Activated T-cell treated with anti-CD3 and anti-CD28 coated beads, Interleukin-2, amount 50 U/mL, for 24 hours (primary cell): ENCODE measurements around the gene WDR27.

Source experiments
- DNase-seq: peaks from one replicate; pipeline ENCODE4 v3.0.0-alpha.2; 2020
- H3K27ac Mint-ChIP-seq: 2 replicates; pipeline ENCODE4 v1.8.0; 2020; ENCODE audit warnings: mild to moderate bottlenecking, mixed read lengths
- H3K27me3 Mint-ChIP-seq: 2 replicates; pipeline ENCODE4 v1.8.0; 2020; ENCODE audit warnings: mixed read lengths
- H3K36me3 Mint-ChIP-seq: 2 replicates; pipeline ENCODE4 v1.8.0; 2020; ENCODE audit warnings: low read depth, mixed read lengths
- H3K4me1 Mint-ChIP-seq: 2 replicates; pipeline ENCODE4 v1.8.0; 2020; ENCODE audit warnings: low read depth, mixed read lengths
- H3K4me3 Mint-ChIP-seq: 2 replicates; pipeline ENCODE4 v1.8.0; 2020; ENCODE audit warnings: mild to moderate bottlenecking, moderate library complexity, mixed read lengths
- H3K9me3 Mint-ChIP-seq: 2 replicates; pipeline ENCODE4 v1.8.0; 2020; ENCODE audit warnings: mixed read lengths

WDR27 gene

DNA sequence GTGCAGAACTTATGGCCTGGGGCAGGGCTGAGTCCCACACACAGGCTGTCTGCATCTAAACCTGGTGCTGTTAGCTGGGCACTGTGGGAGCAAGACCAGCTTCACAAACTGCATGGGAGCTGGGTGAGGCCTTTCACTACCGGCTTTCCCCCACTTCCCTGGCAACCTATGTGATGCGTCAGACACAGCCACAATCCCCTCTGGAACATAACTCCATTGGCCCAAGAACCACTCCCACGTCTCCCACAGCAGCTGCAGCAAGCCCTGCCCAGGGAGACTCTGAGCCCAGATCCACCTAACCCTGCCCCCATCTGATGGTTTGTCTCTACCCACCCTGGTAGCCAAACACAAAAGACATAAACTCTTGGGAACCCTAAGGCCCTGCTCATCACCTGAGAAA is 9.3 kb downstream of the WDR27 start:
- no peak overlapping the region for H3K27ac Mint-ChIP-seq
- no peak for DNase-seq
- H3K4me1 Mint-ChIP-seq = peaks cover under 1% of the 10 kb centered on the region
- H3K4me3 Mint-ChIP-seq = no peak overlapping the region
- H3K36me3 Mint-ChIP-seq = peaks cover 58% of the 10 kb centered on the region
- H3K27me3 Mint-ChIP-seq = no peaks in the 10 kb centered on the region
- H3K9me3 Mint-ChIP-seq = peaks cover 9% of the 10 kb centered on the region

DNA sequence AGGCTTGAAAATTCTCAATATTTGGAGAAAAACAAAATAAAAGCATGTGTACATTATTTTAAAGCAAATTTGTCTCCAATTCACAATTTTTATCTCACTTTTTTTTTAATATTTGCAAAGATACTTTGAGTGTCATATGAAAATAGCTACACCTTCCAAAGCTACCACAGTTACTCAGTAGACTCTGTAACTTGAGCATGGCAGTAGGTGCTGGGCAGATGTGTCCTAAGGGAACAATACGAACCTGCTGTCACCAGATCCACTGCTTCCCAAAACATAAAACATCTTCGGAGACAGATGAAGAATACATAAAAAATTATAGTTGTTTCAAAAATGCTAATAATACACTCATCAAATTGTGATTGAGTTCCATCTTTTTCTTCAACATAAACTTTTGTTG is 10.6 kb downstream of the WDR27 start:
- no peak overlapping the region for H3K4me3 Mint-ChIP-seq
- peaks cover 67% of the 10 kb centered on the region for H3K36me3 Mint-ChIP-seq
- H3K27ac Mint-ChIP-seq = no peak overlapping the region
- H3K27me3 Mint-ChIP-seq = no peaks in the 10 kb centered on the region
- no peak for DNase-seq
- H3K9me3 Mint-ChIP-seq = peaks cover 11% of the 10 kb centered on the region
- H3K4me1 Mint-ChIP-seq = no peaks in the 10 kb centered on the region

GRCh38 chr6:169689287-169689686 is 12.5 kb downstream of the WDR27 start:
- Mint-ChIP-seq H3K27ac (no peak overlapping the region), H3K9me3 (peaks cover 22% of the 10 kb centered on the region), H3K4me3 (no peak overlapping the region), H3K36me3 (peaks cover 72% of the 10 kb centered on the region), H3K4me1 (no peaks in the 10 kb centered on the region), H3K27me3 (no peaks in the 10 kb centered on the region)
- DNase-seq = no peak

DNA sequence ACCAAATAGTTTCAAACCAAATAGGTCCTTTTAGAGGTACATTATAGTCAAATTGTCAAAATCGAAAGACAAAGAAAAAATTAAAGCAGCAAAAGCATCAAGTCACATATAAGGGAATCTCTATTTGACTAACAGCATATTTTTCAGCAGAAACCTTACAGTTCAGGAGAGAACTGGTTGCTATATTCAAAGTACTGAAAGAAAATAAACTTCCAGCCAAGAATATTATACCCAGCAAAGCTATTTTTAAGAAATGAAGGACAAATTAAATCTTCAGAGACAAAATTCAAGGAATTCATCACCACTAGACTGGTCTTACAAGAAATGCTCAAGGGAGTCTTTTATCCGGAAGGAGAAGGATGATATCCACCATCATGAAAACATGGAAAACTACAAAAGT is 16.0 kb downstream of the WDR27 start:
- H3K4me1 Mint-ChIP-seq = peaks cover 8% of the 10 kb centered on the region
- no peaks in the 10 kb centered on the region for H3K27me3 Mint-ChIP-seq
- H3K9me3 Mint-ChIP-seq = peaks cover 18% of the 10 kb centered on the region
- H3K4me3 Mint-ChIP-seq = no peak overlapping the region
- H3K36me3 Mint-ChIP-seq = peaks cover 82% of the 10 kb centered on the region
- H3K27ac Mint-ChIP-seq = no peak overlapping the region
- no peak for DNase-seq

DNA sequence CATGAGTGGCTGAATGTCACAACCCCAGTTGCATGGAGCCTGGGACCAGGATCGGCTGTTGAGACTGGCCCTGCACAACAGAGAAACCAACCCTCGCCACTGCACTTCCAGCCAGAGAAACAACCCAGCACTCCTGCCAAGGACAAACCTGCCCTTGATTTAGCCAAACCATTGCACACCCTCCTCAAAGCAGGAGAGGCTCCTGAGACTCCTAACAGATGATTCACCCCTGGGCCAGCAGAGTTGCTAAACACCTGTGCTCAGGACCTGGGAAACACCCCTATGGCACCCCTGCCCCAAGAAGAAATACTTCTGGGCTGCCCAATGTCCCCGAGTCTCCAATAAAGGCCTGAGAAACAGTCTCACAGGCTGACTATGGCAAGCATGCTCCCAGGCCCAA is 17.8 kb downstream of the WDR27 start:
- no peak for DNase-seq
- Mint-ChIP-seq H3K36me3 (peaks cover 88% of the 10 kb centered on the region), H3K9me3 (peaks cover 18% of the 10 kb centered on the region), H3K4me3 (no peak overlapping the region), H3K27me3 (no peaks in the 10 kb centered on the region), H3K4me1 (peaks cover 8% of the 10 kb centered on the region), H3K27ac (no peak overlapping the region)

DNA sequence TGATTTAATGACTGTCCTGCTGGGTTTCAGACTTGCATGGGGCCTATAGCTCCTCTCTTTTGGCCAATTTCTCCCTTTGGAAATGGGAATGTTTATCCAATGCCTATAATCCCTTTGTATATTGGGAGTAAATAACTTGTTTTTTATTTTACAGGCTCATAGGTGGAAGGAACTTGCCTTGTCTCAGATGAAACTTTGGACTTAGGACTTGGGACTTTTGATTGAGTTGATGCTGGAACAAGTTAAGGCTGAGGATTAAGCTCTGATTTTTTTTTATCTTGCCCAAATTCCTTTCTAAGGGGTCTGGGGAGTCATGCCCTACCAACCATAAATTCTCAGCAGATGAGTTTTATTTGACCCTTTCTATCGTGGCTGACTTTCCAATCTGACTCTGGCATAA is 23.5 kb downstream of the WDR27 start:
- peaks cover under 1% of the 10 kb centered on the region for H3K4me1 Mint-ChIP-seq
- no peak overlapping the region for H3K27ac Mint-ChIP-seq
- H3K27me3 Mint-ChIP-seq = no peaks in the 10 kb centered on the region
- peaks cover 73% of the 10 kb centered on the region for H3K36me3 Mint-ChIP-seq
- H3K4me3 Mint-ChIP-seq = no peak overlapping the region
- no peaks in the 10 kb centered on the region for H3K9me3 Mint-ChIP-seq
- no peak for DNase-seq

- no peak overlapping the region for H3K27ac Mint-ChIP-seq
- H3K4me1 Mint-ChIP-seq = no peaks in the 10 kb centered on the region
- H3K9me3 Mint-ChIP-seq = no peaks in the 10 kb centered on the region
- H3K27me3 Mint-ChIP-seq = no peaks in the 10 kb centered on the region
- no peak overlapping the region for H3K4me3 Mint-ChIP-seq
- peaks cover 66% of the 10 kb centered on the region for H3K36me3 Mint-ChIP-seq
- DNase-seq = no peak
Measured at GRCh38 chr6:169677096-169677495, 24.7 kb downstream of the WDR27 start.

- H3K27me3 Mint-ChIP-seq = no peaks in the 10 kb centered on the region
- H3K27ac Mint-ChIP-seq = no peak overlapping the region
- no peaks in the 10 kb centered on the region for H3K9me3 Mint-ChIP-seq
- no peak for DNase-seq
- no peak overlapping the region for H3K4me3 Mint-ChIP-seq
- peaks cover 67% of the 10 kb centered on the region for H3K36me3 Mint-ChIP-seq
- H3K4me1 Mint-ChIP-seq = peaks cover 2% of the 10 kb centered on the region
Measured at GRCh38 chr6:169675011-169675410, 26.8 kb downstream of the WDR27 start.

DNA sequence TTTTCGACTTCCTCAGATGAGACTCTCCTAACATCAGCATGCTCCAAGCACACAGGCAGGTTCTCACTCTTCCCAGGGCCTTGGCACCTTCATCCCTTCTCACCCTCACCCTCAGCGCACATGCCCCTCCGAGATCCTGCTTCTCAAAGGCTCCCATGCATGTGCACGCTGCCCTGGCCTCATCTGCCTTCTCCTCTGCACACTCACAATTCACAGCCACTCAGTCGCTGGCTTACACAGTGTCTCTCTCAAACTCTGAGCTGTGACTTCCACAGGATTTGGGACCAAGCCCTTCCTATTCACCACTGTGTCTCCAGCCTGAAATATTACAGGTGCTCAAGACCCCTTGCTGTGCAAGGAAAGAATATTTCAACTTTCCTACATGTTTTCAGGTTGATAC is 30.3 kb downstream of the WDR27 start:
- Mint-ChIP-seq H3K27me3 (no peaks in the 10 kb centered on the region), H3K4me3 (no peak overlapping the region), H3K9me3 (no peaks in the 10 kb centered on the region), H3K36me3 (peaks cover 73% of the 10 kb centered on the region), H3K4me1 (peaks cover 6% of the 10 kb centered on the region), H3K27ac (no peak overlapping the region)
- no peak for DNase-seq

- Mint-ChIP-seq H3K27ac (peak overlapping the region; percentile 20), H3K9me3 (no peaks in the 10 kb centered on the region), H3K4me3 (no peak overlapping the region), H3K27me3 (no peaks in the 10 kb centered on the region), H3K4me1 (peaks cover 6% of the 10 kb centered on the region), H3K36me3 (peaks cover 79% of the 10 kb centered on the region)
- DNase-seq = no peak
Measured at GRCh38 chr6:169669889-169670288, 31.9 kb downstream of the WDR27 start.

- Mint-ChIP-seq H3K36me3 (peaks cover 76% of the 10 kb centered on the region), H3K27ac (no peak overlapping the region), H3K9me3 (no peaks in the 10 kb centered on the region), H3K4me1 (peaks cover 6% of the 10 kb centered on the region), H3K4me3 (no peak overlapping the region), H3K27me3 (no peaks in the 10 kb centered on the region)
- DNase-seq = no peak
Measured at GRCh38 chr6:169669147-169669546, 32.7 kb downstream of the WDR27 start.

GRCh38 chr6:169668203-169668847 is 33.5 kb downstream of the WDR27 start:
- no peaks in the 10 kb centered on the region for H3K27me3 Mint-ChIP-seq
- no peak overlapping the region for H3K27ac Mint-ChIP-seq
- DNase-seq = no peak
- no peak overlapping the region for H3K4me3 Mint-ChIP-seq
- no peaks in the 10 kb centered on the region for H3K9me3 Mint-ChIP-seq
- H3K36me3 Mint-ChIP-seq = peaks cover 78% of the 10 kb centered on the region
- H3K4me1 Mint-ChIP-seq = peaks cover 6% of the 10 kb centered on the region

DNA sequence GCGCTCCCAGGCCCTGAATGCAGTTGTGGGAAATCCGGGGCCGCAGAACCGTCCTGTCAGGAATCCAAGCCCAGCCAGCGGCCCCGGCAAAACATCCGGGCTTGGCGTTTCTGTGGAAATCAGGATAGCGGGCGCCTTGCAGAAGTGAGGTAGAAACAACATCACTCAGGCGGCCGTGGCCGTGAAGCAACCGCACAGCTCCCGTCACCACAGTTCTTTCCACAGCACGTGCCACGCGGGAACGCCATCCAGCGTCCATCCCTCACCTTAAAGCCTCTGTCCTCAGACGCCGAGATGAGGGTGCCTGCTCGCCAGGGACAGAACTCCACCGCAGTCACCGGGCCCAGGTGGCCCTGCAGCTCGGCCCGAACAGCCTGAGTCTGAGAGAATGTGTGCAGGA is 34.1 kb downstream of the WDR27 start:
- Mint-ChIP-seq H3K4me3 (no peak overlapping the region), H3K36me3 (peaks cover 84% of the 10 kb centered on the region), H3K4me1 (peaks cover 6% of the 10 kb centered on the region), H3K27me3 (no peaks in the 10 kb centered on the region), H3K27ac (no peak overlapping the region), H3K9me3 (no peaks in the 10 kb centered on the region)
- DNase-seq = no peak

DNA sequence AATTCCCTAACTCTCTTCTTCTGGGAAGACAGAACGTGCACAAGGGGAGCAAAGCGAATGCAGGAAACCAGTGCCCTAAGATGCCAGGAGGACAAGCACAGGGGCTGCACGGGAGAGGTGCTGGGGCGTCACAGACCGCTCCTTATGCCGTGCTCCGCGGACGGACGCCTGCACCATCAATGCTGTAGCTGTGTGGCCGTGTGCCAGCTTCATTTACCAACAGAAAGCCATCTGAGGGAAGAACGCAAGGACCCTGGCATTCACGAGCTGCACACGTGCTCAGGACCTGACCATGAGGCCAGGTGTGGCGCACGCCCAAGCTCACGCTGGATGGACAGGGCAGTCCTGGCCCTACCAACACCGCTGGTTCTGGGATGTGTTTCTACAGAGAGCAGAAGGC is 35.4 kb downstream of the WDR27 start:
- no peak for DNase-seq
- Mint-ChIP-seq H3K9me3 (no peaks in the 10 kb centered on the region), H3K4me1 (peaks cover 6% of the 10 kb centered on the region), H3K27ac (no peak overlapping the region), H3K27me3 (no peaks in the 10 kb centered on the region), H3K36me3 (peaks cover 87% of the 10 kb centered on the region), H3K4me3 (no peak overlapping the region)

DNA sequence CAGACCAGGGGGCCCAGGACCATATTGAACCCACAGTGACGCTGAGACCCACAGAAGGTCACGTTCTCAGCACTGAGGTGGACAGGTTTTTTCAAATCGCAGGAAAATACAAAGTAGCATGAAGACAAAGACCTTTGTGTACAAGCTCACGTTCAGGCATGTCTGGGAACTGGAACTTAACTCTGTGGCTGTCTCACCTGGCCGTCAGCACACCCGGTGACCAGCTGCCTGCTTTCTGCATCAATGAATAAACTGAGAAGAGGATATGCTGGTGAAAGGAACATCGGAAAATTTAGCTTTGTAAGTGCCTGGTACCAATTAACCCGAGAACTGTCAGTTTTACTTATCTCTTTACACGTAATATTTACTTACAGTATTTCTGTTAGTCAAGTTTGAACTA is 36.5 kb downstream of the WDR27 start:
- no peaks in the 10 kb centered on the region for H3K27me3 Mint-ChIP-seq
- peaks cover 81% of the 10 kb centered on the region for H3K36me3 Mint-ChIP-seq
- no peak overlapping the region for H3K4me3 Mint-ChIP-seq
- H3K9me3 Mint-ChIP-seq = no peaks in the 10 kb centered on the region
- no peak overlapping the region for H3K27ac Mint-ChIP-seq
- H3K4me1 Mint-ChIP-seq = peaks cover 5% of the 10 kb centered on the region
- no peak for DNase-seq

DNA sequence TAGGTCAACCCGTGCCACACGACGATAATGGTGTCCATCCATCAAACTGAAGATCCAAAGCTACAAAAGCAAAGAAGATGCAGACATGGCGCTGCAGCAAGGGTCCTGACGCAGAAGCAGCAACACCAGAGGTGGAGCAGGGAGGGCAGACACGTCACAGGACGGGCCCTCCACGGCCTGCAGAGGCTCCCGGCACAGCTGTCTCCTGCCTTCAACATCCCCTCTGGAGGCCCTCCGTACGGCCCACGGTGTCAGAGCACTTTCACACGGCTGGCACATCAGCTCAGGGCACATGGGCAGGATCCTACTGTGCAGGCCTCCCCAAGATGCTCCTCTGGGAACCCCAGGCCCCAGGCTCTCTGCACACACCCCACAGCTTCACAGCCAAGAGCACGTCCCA is 37.6 kb downstream of the WDR27 start:
- H3K27ac Mint-ChIP-seq = no peak overlapping the region

More for the DNA sequence above, 37.6 kb downstream of the WDR27 start:
- H3K36me3 Mint-ChIP-seq = peaks cover 81% of the 10 kb centered on the region
- no peaks in the 10 kb centered on the region for H3K4me1 Mint-ChIP-seq
- no peaks in the 10 kb centered on the region for H3K9me3 Mint-ChIP-seq
- H3K4me3 Mint-ChIP-seq = no peak overlapping the region
- H3K27me3 Mint-ChIP-seq = no peaks in the 10 kb centered on the region
- DNase-seq = no peak
